UCSD-AML1 (cell line): ENCODE data around the gene BCL2L13.
"Not testable (repeated sequence)": the region's sequence is repeated elsewhere in the genome, so short reads cannot be mapped to it uniquely, and the experiment has no call there.

Experiments
- DNase-seq: peaks from one replicate; lab custom pipeline; 2025; ENCODE audit not compliant: unreplicated experiment; lab: John Stamatoyannopoulos, UW

Gene BCL2L13

DNA sequence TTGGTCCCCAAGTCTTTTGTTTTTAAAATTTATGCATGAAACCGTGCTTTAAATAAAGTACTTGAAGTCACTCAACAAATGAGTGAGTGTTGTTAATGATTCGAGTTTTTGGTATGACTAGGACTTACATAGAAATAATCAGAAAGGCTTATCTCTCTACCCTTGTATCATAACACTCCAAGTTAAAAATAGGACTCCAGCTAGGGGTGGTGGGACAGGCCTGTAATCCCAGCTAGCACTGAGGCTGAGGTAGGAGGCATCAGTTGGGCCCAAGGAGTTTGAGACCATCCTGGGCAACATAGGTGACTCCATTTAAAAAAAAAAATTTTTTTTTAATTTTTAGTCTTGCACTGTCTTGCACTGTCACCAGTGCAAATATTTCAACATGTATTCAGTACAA is 55.6 kb downstream of the BCL2L13 start:
- no peak for DNase-seq

DNA sequence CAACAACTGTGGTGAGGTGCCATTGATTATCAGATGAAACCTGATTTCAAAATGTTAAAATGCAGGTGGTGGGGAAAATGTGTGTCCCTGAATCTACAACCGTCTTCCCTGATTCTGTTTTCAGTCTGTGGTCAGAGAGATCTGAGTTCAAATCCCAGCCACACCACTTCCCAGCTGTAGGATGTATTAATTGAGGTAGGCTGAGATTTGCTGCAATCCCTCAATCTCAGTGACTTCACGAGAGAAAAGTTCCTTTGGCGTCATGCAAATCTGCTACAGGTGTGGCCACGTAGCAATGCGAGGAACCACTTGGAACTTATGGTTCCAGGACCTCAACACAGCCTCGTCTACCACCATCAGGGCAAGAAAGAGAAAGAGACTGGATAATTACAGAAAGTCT is 56.2 kb downstream of the BCL2L13 start:
- DNase-seq, result no peak

DNA sequence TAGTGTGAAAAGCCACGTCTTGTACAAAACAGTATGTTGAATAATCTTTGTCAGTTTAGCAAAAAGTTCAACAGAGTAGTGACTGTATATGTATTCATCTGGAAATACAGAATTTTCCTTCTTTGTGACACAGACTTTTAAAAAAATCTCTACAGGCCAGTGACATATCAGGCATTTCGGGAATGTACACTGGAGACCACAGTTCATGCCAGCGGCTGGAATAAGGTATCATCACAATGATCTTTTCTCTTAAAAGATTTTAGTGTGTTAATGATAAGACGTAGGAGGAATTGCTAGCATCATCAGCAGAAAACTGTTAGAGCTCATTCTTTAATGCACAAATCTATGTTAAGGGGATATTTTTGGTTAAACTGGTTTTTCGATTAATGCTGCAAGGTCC is 57.4 kb downstream of the BCL2L13 start:
- DNase-seq, result no peak

DNA sequence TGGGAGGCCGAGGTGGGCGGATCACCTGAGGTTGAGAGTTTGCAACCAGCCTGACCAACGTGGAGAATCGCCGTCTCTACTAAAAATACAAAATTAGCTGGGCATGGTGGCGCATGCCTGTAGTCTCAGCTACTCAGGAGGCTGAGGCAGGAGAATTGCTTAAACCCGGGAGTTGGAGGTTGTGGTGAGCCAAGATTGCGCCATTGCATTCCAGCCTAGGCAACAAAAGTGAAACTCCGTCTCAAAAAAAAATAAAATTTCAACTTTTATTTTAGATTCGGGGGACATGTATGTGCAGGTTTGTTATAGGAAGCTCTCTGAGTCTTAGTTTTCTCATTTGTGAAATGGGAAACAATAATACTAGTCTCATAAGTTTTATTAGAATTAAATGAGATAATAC is 58.6 kb downstream of the BCL2L13 start:
- DNase-seq, result not testable (repeated sequence)

DNA sequence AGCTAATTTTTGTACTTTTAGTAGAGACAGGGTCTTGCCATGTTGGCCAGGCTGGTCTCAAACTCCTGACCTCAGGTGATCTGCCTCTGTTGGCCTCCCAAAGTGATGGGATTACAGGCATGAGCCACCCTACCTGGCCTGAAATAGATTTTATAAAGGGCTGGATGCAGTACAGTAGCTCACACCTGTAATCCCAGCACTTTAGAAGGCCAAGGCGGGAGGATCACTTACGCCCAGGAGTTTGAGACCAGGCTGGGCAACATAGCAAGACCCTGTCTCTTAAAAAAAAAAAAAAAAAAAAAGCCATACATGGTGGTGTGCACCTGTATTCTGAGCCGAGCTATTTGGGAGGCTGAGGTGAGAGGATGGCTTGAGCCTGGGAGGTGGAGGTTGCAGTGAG is 59.7 kb downstream of the BCL2L13 start:
- DNase-seq, result not testable (repeated sequence)

DNA sequence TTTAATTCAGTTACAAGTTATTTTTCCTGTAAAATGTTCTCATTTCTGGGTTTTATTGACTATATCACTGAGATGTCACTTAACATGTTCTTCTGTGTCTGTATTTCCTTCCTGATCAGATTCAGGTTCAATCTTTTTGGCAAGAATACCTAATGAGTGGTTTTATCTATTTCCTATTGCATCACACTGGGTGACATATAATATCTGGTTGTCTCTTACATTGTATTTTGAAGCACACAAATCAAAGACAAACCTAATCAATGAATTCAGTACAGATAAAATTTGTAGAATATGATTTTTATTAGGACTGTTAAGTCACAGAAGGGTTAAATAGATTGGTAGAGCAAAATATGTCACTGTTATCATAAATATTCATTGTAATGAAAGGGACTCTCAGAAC is 60.4 kb downstream of the BCL2L13 start:
- no peak for DNase-seq

DNA sequence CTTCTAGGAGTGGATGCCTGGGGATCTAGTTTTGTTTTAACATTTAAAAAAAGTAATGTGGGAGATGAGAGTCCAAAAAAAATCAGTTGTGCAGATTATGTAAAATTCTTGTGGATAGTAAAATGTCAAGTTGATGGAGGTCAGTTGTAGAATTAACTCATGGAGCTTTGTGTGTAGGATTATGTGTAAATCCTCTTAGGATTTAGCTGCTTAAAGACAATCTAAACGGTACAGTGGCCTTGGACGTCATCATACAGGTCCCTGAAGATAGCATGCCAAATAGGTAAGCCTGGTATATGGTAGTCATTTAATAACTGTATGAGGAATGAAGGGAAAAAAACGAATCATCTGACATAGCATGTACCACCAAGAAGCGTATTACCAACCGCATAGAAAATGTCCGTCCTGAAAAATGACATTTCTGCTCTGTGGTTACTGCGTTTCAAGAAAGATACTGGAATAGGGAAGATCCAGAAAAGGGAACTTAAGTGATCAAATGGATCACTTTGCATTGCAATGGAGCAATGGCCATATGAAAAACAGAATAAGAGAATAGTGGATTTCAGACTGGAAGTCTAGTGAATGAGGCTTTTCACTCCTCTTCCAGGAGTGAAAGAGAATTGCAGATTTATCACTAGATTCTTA is 61.3 kb downstream of the BCL2L13 start:
- no peak for DNase-seq

DNA sequence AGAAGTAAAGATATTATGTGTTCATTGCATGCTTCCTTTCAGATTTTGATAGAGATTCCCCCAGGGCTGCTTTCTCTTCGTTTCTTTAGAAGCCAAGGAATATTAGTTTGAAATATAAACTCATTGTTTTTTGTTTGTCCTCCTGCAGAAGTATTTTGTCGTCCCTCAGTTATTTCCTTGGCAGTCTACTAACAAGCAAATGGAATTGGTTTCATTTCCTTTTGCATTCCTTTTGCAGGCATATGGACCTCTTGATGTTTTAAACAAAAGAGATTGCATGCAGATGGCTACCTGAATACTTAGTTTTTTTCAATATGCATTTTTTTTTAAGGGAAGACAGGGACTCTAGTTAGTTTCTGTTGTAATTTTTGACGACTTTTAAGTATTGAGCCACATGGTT is 62.2 kb downstream of the BCL2L13 start:
- DNase-seq, result no peak

DNA sequence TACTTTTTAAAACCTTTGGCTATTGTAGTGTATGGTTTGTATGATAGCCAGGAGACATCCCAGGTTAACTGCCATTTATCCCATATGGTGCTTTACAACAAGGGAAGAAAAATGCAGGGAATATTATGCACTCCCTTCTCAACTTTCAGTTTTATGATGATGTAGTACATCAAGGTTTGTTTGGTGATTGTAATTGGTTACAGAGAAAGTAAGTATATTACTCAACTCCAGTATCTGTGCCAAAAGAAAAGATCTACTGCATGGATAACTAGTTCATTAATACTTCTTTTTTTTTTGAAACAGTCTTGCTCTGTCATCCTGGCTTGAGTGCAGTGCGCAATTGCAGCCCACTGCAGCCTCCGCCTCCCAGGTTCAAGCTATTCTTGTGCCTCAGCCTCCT is 65.3 kb downstream of the BCL2L13 start:
- no peak for DNase-seq

- DNase-seq, result no peak
Observed at GRCh38 chr22:17705546-17705945, 67.0 kb downstream of the BCL2L13 start.

GRCh38 chr22:17705951-17706900 is 67.7 kb downstream of the BCL2L13 start:
- no peak for DNase-seq

GRCh38 chr22:17706947-17707346 is 68.4 kb downstream of the BCL2L13 start:
- DNase-seq, result no peak

DNA sequence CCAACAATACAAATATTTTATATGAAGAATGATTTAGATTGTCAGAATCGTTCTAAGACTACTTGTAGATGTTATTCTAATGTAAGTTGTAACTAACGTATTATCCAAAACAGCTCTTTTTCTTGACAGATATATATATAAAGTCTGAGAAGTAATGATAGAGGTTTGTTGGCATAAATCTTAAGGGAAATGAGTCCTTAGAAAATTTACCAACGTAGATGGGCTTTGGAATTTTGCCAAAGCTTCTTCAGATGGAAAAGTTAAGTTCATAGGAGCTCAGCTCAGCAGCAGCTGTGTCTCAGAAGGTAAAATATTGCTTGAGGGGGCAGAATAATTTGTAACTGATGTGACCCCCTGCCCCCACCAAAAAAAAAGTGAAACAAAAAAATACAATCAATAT is 69.0 kb downstream of the BCL2L13 start:
- no peak for DNase-seq

DNA sequence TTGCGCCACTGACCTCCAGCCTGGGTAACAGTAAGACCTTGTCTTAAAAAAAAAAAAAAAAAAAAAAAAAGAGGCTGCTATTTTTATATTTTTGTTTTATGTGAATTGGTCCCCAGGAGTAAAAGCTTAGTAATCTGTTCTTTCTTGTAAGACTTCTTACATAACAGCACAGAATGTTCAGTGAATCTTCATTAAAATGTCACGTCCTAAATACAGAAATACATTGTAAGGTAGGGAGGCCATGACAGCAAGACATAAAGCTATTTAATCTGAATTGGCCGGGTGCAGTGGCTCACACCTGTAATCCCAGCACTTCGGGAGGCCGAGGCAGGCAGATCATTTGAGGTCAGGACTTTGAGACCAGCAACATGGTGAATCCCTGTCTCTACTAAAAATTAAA is 71.5 kb downstream of the BCL2L13 start:
- no peak for DNase-seq

- DNase-seq, result no peak
Observed at GRCh38 chr22:17712441-17712840, 73.9 kb downstream of the BCL2L13 start.

- no peak for DNase-seq
Observed at GRCh38 chr22:17716529-17716928, 78.0 kb downstream of the BCL2L13 start.

GRCh38 chr22:17717708-17718107 is 79.2 kb downstream of the BCL2L13 start:
- no peak for DNase-seq

GRCh38 chr22:17719911-17720310 is 81.4 kb downstream of the BCL2L13 start:
- DNase-seq, result no peak

DNA sequence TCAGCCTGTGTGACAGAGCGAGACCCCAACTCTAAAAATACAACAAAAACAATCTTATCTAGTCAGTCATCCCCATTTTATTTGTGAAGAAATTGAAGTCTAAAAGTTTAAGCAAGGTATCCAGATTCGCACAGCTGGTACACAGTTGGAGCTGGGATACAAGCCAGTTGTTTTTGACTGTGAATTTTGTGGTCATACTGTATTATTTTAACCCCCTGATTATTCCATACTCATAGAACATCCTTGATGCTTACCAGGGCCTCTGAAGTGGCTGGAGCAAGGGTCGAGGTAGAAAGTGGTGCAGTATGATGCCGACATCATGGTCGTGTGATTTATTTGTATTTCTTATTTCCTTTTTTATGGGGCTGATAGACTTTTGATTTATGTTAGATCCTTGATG is 85.7 kb downstream of the BCL2L13 start:
- no peak for DNase-seq

GRCh38 chr22:17724678-17725499 is 86.3 kb downstream of the BCL2L13 start:
- no peak for DNase-seq

GRCh38 chr22:17725500-17725796 is 86.9 kb downstream of the BCL2L13 start:
- DNase-seq, result no peak
